GM13977 (cell line): ENCODE data around the gene PNPLA1.

Experiments used
- DNase-seq: peaks from one replicate; pipeline ENCODE4 v3.0.0; 2012; ENCODE audit warnings: low spot score
- in situ Hi-C: fragments of 300-500 bp; cut with MboI; formaldehyde crosslinking; loops from one replicate; pipeline ENCODE4 v1.12.0; 2022; ENCODE audit warnings: low sequenced_read_pairs, low pct_unique_long_range_greater_than_20kb, mixed read lengths, inconsistent platforms; ENCODE audit not compliant: unreplicated experiment
- TF ChIP-seq, protein P1 (sequence below): IDR thresholded peaks from 2 replicates; pipeline ENCODE4 v1.5.1; 2012; ENCODE audit warnings: mild to moderate bottlenecking, control low read depth; ENCODE audit not compliant: insufficient read depth; ENCODE audit errors: extremely low read depth, missing control alignments

The PNPLA1 gene

DNA sequence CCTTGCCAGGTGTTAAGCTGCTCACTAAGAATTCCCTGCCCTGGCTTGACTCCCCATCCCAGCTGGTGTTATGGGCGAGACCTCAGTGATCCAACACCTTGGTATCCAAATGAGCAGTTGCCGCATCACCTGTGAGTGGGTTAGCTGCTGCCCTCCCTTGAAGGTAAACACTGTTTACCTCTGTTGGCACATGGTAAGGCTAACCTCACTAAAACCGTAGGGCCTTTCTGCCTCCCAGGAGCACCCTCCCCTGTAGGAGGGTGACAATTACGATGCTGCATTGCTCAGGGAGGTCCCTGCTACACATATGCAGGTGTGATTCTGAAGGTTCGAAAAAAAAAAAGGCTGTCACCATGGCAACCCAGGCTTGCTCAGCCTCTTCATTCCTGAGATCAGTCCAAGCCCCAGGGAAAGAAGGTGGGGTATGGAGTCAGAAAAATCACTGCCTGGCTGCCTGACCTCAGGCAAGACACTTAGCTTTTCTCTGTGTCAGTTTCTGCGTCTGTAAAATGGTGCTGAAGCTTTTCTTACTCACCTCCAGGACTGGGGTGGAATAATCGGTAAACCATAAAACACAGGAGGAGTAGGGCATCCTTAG lies 19.5 kb downstream of the PNPLA1 start:
- no peak for DNase-seq
- in situ Hi-C loops, result no loop called here
- TF ChIP-seq, protein P1, sequence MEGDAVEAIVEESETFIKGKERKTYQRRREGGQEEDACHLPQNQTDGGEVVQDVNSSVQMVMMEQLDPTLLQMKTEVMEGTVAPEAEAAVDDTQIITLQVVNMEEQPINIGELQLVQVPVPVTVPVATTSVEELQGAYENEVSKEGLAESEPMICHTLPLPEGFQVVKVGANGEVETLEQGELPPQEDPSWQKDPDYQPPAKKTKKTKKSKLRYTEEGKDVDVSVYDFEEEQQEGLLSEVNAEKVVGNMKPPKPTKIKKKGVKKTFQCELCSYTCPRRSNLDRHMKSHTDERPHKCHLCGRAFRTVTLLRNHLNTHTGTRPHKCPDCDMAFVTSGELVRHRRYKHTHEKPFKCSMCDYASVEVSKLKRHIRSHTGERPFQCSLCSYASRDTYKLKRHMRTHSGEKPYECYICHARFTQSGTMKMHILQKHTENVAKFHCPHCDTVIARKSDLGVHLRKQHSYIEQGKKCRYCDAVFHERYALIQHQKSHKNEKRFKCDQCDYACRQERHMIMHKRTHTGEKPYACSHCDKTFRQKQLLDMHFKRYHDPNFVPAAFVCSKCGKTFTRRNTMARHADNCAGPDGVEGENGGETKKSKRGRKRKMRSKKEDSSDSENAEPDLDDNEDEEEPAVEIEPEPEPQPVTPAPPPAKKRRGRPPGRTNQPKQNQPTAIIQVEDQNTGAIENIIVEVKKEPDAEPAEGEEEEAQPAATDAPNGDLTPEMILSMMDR, result no peak

DNA sequence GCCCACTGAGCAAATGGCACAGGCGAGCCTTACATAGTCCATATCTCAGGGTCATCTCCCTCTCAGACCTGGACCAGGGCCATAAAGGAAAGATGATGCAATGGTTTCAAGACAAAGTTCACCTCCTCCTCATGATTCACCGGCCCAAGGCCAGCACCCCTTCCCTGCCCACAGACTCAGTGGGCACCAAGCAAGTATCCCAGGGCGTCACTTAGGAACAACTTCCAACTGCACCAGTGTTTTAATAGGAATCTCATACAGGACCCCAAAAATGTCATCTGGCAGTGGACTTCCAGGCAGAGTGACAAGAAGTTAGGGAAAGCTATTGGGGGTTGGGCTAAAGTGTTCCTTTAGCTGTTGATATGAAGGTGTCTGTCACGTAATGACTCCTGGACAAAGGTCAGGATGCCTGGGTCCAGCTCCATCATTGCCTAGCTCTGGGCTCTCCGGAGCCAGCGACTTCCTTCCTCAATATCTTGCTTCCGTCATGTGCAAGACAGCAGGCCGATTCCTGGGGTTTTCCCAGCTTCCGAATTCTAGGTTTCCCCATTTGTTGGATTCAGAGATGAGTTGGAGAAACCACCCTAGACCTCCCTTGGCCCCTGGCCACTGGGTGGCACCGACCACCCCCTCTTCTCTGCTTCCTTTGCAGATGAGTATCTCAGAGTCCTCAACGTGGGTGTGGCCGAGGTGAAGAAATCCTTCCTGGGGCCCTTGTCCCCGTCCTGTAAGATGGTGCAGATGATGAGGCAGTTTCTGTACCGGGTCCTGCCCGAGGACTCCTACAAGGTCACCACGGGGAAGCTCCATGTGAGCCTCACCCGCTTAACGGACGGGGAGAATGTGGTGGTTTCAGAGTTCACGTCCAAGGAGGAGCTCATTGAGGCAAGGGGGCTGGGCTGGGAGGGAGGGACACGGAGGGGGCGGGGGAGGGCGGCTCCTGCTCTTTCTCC lies 21.1 kb downstream of the PNPLA1 start:
- TF ChIP-seq, protein P1, result no peak
- DNase-seq, result no peak
- in situ Hi-C loops, result loop anchor here (10.0 kb wide), 1 partner anchor 64 kb away; no protein-coding TSS in a partner anchor

DNA sequence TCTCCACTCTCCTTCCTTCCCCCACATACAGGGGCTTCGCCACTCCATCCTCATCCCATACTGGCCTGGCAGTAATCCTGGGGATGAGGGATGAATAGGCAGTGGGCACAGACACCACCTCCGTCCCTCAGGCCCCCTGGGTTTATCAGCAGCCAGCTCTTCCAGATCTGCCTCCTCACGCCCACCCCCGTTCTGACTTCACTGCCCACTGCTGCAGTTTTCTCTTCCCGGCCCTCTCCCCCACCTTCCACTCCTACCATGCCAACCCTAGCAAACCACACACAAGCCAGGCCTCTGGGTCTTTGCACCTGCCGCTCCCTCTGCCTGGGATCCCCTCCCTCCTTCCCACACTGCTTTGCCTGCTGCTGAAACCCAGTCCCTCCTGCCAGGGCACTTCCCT lies 22.3 kb downstream of the PNPLA1 start:
- TF ChIP-seq, protein P1, result no peak
- in situ Hi-C loops, result loop anchor here (10.0 kb wide), 1 partner anchor 63 kb away; no protein-coding TSS in a partner anchor
- DNase-seq, result no peak

DNA sequence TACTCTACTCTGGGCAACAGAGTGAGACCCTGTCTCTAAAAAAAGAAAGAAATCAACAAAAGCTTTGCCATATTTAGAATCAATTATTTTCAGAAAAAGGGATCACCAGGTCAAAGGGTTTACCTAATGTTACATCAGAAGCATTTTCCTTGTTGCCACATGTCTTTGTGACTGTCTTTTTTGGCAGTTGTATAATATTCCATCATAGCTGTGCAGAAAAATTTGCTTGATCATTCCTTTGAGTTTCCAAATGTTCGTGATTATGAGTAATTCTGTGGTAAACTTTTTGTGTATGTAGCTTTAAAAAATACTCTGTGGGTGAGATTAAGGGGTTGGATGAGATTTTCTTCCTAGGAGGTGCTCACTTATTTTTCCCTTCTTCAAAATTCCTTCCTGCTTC lies 26.4 kb downstream of the PNPLA1 start:
- TF ChIP-seq, protein P1, result no peak
- in situ Hi-C loops, result loop anchor here (10.0 kb wide), 1 partner anchor 59 kb away; no protein-coding TSS in a partner anchor
- no peak for DNase-seq

DNA sequence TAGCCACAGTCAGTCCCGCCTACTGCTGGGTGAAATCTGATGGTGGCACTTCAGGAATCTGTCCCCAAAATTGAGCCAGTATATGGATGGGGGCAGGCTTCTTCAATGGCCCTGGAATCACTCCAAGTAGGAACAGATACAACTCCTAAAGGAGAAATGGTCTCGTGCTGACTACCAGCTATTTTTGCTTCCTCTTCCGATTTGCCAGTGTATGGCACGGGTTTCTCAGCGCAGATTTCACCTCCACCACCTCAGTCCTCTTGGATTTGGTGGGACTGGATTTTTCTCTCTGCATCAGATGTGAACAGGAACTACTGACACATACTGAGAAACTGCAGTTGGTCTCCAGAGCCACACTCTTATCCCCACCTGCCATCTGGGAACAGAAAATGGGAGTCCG lies 27.2 kb downstream of the PNPLA1 start:
- TF ChIP-seq, protein P1, result no peak
- in situ Hi-C loops, result loop anchor here (10.0 kb wide), 1 partner anchor 58 kb away; no protein-coding TSS in a partner anchor
- DNase-seq, result no peak

DNA sequence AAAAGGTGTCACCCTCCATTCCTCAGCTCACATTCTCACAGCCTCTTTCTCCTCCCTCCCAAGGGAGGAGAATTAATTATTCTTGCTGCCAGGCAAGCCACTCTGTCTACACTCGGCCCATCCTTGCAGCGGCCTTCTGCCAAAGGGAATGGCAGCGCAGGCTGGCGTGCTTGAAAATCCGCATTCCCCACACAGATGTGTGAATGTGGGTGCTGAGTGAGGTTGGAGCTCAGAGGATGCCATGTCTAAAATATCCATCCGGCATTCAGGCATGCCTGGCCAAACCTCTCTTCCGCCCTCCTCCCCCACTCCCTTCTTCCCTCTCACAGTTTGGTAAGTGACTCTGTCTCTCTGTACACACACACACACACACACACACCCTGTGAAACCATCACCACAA lies 27.7 kb downstream of the PNPLA1 start:
- TF ChIP-seq, protein P1, result no peak
- no peak for DNase-seq
- in situ Hi-C loops, result loop anchor here (10.0 kb wide), 1 partner anchor 57 kb away; no protein-coding TSS in a partner anchor
